HG02973 (cell line): Measurements from ENCODE around the gene ITPRIPL2.

ENCODE experiments used
- ATAC-seq: cut with Tn5 transposase; IDR thresholded peaks from one replicate; pipeline ENCODE4 v1.9.1; 2021; ENCODE audit warnings: moderate library complexity; ENCODE audit not compliant: unreplicated experiment

The ITPRIPL2 gene

DNA sequence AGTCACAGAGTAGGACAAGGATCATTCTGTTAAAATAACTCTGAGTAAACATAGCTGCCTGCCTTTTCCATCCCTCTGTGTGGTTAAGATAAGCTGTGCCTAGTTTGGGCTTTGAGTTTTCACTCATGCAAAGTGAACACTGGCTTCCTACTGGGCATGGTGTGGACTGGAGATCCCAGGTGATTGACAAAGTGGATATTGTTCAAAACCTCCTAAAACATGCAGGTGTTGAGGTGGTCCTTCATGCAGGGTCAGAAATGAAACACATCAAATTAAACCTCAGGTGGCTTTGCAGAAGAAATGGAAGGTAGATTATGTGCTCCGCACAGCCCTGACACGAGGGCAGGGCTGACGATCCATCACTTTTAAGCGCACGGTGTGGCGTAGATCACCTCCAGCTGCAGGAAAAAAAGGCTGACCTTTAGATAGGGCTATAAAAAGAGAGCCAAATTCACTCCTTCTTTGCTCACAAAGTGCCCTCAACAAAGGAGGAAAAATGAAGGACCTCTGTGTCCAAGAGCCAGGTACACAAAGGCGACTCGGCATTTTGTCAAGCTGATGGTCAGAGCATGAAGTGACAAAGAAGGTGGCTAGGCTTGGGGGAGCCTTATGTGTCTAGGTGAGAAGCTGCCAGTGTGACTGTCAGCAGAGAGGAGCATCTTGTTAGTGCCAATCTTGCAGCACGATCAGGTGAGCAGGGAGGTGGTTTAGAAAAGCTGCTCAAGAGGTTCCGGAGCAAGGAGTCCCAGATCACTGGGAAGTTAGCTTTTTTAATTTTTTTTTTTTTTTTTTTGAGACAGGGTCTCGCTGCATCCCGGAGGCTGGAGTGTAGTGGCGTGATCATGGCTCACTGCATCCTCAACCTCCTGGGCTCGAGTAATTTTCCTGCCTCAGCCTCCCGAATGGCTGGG is 19.9 kb upstream of the ITPRIPL2 start:
- ATAC-seq = no peak

DNA sequence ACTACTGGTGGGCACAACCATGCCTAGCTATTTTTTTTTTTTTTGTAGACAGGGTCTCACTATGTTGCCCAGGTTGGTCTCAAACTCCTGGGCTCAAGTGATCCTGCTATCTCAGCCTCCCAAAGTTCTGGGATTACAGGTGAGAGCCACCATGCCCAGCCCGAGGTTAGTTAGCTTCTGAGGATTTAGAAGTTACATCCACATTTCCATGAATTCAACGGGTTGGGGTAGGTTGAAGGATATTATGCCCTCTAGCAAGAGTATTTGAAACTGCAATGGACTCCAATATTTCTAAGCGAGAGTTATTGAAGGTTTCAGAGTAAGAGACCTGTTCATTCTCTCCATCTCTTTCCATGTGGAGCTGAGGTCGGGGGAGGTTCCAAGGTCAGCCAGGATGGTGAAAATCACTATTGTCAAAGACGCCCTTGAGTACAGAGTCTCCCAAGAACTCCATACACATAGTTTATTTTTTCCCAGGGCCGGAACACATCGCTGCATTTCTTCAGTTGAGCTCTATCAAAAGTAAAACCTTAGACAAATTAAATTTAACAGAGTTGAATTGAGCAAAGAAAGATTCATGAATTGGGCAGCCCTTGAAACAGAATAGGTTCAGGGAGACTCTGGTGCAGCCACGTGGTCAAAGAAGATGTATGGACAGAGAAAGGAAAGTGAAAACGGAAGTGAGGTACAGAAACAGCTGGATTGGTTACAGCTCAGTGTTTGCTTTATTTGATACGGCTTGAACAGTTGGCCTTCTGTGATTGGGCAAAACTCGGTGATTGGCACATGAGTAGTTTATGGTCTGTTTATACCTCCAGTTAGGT is 19.0 kb upstream of the ITPRIPL2 start:
- no peak for ATAC-seq

GRCh38 chr16:19095654-19096053 is 18.1 kb upstream of the ITPRIPL2 start:
- ATAC-seq = no peak

DNA sequence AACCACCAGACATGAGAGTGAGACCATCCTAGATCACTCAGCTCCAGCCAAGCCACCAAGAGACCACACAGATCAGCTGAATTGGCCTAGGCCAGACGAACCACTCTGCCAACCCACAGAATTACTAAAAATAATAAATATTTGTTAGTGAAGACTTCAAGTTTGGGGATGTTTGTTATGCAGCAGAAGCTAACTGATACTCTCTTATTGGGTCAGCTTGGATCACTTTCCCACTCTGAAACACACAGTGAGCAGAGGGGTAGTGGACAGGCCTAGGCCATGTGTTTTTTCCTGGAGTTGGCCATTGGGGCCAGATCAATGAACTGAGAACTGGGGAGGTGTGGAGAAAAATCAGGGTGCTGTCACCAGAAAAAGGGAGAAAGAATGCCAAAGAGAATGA is 15.6 kb upstream of the ITPRIPL2 start:
- ATAC-seq = no peak

- ATAC-seq = no peak
These were observed 11.4 kb upstream of the ITPRIPL2 start for GRCh38 chr16:19102187-19102872.

- ATAC-seq = no peak
These were observed 9.2 kb upstream of the ITPRIPL2 start for GRCh38 chr16:19104607-19105006.

DNA sequence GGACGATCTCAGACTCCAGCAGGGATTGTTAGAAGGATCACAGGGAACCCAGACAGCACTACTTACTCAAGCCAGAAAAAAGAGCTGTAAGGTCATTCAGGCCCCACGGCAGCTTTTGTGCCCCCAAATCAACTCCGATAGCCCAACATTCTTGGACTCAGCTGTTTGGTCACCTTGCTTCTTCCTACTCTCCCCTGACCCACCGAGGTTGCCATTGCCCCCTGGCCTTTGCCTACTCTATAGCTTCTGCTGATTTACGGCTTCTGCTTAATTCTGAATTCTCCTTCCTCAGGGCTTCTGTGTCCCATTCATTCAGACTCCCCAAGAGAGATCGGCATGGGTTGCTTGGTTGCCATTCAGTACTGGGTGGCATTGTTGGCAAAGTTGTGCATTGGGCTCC is 8.6 kb upstream of the ITPRIPL2 start:
- ATAC-seq = no peak

GRCh38 chr16:19105891-19106624 is 7.7 kb upstream of the ITPRIPL2 start:
- no peak for ATAC-seq

DNA sequence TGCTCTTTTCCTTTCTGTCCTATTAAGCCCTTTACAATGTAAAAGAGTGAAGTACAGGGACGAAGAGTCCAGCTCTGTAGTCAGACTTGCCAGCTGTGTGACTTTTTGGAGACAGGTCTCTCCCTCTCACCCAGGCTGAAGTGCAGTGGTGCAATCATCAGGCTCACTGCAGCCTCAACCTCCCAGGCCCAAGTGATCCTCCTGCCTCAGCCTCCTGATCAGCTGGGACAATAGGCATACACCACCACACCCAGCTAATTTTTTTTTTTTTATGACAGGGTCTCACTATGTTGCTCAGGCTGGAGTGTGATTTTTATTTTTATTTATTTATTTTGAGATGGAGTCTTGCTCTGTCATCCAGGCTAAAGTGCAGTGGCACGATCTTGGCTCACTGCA is 7.1 kb upstream of the ITPRIPL2 start:
- no peak for ATAC-seq

DNA sequence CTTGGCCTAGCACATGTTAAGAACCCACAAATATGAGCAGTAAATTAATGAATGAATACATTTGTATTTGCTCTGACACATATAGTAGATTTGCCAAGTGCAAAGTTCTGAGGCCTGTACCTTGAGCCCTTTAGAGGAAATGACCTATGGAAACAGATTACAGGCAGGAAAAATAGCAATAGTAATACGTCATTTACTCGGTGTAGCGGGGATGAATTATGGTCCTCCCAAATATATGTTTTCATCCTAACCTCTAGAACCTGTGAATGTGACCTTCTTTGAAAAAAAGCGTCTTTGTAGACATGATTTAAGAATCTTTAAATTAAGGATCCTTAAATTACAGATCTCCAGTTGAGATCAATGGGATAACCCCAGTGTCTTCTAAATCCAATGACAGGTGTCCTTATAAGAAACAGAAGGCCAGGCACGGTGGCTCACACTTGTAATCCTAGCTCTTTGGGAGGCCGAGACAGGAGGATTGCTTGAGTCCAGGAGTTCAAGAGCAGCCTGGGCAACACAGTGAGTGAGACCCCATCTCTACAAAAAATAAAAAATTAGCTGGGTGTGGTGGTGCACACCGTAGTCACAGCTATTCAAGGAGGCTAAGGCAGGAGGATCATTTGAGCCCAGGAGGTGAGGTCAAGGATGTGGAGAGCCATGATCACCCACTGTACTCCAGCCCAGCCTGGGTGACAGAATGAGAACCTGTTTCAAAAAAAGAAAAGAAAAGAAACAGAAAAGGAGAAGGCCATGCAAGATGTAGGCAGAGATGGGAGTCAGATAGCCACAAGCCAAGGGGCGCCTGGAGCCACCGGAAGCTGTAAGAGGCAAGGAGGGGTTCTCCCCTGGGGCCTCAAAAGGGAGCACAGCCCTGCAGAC is 5.1 kb upstream of the ITPRIPL2 start:
- no peak for ATAC-seq

GRCh38 chr16:19109288-19109664 is 4.5 kb upstream of the ITPRIPL2 start:
- ATAC-seq = no peak

GRCh38 chr16:19110537-19111360 is 3.0 kb upstream of the ITPRIPL2 start:
- ATAC-seq = no peak

- ATAC-seq = no peak
These were observed 1.7 kb upstream of the ITPRIPL2 start for GRCh38 chr16:19112099-19112407.

DNA sequence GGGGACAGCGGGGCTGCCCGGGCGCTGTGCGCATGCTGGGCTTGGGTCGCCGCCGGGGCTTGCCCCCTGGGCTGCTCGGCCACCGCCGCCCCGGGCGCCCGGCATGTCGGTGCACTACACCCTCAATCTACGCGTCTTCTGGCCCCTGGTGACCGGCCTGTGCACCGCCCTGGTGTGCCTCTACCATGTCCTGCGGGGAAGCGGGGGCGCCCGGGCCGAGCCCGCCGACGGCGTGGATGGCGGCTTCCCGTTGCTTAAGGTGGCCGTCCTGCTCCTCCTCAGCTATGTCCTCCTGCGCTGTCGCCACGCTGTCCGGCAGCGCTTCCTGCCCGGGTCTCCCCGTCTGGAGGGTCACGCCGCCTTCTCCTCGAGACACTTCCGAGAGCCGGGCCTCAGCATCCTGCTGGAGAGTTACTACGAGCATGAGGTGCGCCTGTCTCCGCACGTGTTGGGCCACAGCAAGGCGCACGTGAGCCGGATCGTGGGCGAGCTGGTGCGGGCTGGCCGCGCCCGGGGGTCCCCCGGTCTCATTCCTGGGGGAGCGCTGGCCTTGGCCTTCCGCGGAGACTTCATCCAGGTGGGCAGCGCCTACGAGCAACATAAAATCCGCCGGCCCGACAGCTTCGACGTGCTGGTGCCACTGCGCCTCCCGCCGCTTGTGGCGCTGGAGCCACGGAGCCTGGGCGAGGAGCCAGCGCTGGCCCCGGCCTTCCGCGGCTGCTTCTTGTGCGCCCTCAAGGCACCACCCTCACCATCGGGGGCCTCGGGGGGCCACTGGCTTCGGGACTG is 789 bp downstream of the ITPRIPL2 start:
- no peak for ATAC-seq

DNA sequence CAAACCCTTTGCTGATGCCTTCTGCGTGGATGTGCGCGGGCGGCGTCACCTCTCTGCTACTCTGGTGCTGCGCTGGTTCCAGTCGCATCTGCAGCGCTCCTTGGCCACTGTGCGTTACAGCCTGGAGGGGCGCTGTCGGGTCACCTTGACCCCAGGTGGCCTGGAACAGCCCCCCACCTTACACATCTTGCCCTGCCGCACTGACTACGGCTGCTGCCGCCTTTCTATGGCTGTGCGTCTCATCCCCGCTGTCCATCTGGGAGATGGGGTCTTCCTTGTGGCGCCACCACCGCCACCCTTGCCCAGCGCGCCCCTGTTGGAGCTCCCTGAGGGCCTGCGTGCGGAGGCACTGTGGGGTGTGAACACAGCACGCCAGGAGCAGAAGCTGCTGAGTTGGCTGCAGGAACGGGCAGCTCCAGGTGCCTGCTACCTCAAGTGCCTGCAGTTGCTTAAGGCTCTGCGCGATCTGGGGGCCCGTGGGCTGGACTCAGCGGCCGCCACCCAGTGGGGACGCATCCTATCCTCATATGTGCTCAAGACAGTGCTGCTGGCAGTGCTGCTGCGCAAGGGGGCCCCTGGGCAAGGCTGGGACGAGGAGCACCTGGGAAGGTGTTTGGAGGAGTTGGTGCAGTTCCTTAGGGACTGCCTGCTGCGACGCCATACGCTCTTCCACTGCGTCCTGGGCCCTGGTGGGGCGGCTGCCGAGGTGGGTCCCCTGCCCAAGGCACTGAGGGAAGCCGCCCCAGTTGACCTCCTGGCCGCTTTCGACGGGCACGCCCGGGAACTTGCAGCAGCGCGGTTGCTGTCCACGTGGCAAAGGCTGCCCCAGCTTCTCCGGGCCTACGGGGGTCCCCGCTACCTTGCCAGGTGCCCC is 1.6 kb downstream of the ITPRIPL2 start:
- no peak for ATAC-seq

DNA sequence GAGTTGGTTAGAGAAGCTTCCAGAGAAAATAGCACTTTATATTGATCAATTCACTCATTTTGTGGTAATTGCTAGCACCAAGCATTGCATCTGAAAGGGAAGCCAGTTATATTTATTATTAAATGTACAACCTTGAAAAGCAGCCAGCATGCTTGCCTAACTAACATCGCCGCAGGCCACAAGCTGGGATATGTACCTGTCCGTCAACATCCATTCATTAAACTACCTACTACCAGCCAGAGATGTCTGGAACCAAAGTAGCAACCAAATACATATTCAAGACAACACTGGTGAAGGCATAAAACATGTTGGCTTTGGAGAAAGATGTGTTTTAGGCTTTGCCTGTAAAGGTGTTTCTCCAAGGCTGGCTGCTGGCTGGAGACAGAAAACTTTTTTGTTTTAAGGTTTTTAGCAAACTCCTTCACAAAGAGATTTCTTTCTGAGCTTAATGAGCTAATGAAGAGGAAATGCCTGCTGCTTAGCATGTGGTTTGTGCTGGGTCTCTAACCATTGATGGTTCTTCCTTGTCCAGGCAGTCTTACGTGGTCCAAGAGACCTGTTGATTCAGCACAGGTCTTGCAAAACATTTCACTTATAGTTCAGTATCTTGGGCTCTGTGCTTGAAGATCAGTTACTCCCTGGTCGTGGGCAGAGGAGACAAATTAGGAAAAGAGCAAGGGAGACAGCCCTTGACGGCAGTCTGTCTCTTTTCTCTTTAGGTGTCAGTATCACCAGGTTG is 3.1 kb downstream of the ITPRIPL2 start:
- no peak for ATAC-seq

- no peak for ATAC-seq
These were observed 5.2 kb downstream of the ITPRIPL2 start for GRCh38 chr16:19118938-19119431.
